GM06990 (cell line): ENCODE results near the gene SFRP4.

Source experiments
- DNase-seq: peaks from one replicate; pipeline ENCODE4 v3.0.0-alpha.2; 2011; ENCODE audit not compliant: insufficient read length; ENCODE audit errors: extremely low read depth
- H3K27me3 ChIP-seq: replicated peaks from 2 replicates; pipeline ENCODE4 v1.6.0; 2011; ENCODE audit warnings: low read length; ENCODE audit not compliant: control insufficient read depth, insufficient read depth
- H3K36me3 ChIP-seq: 2 replicates; pipeline ENCODE4 v1.5.1; 2011; ENCODE audit warnings: low read length; ENCODE audit not compliant: control insufficient read depth, insufficient read depth
- H3K4me3 ChIP-seq: replicated peaks from 2 replicates; pipeline ENCODE4 v1.5.1; 2011; ENCODE audit warnings: low read depth, mild to moderate bottlenecking, control low read depth, low read length
- CTCF ChIP-seq: IDR thresholded peaks from 2 replicates; pipeline ENCODE4 v1.5.1; 2011; ENCODE audit warnings: low read length, control low read depth, mild to moderate bottlenecking, inconsistent platforms; ENCODE audit not compliant: insufficient read depth, poor library complexity, severe bottlenecking

The SFRP4 gene

GRCh38 chr7:37930226-37930948 lies 13.8 kb upstream of the SFRP4 start:
- H3K27me3 ChIP-seq: no peaks in the 10 kb centered on the region
- H3K4me3 ChIP-seq: no peak overlapping the region
- no peaks in the 10 kb centered on the region for H3K36me3 ChIP-seq
- no peak for DNase-seq
- TF ChIP-seq CTCF: no peak

GRCh38 chr7:37928878-37929277 lies 12.3 kb upstream of the SFRP4 start:
- TF ChIP-seq CTCF: no peak
- no peak overlapping the region for H3K4me3 ChIP-seq
- H3K36me3 ChIP-seq: no peaks in the 10 kb centered on the region
- H3K27me3 ChIP-seq: no peaks in the 10 kb centered on the region
- no peak for DNase-seq

GRCh38 chr7:37927773-37928444 lies 11.3 kb upstream of the SFRP4 start:
- DNase-seq: no peak
- no peak for TF ChIP-seq CTCF
- no peaks in the 10 kb centered on the region for H3K27me3 ChIP-seq

GRCh38 chr7:37925620-37926019 lies 9.0 kb upstream of the SFRP4 start:
- H3K27me3 ChIP-seq: no peaks in the 10 kb centered on the region
- no peak for TF ChIP-seq CTCF
- DNase-seq: no peak
- H3K4me3 ChIP-seq: no peak overlapping the region
- no peaks in the 10 kb centered on the region for H3K36me3 ChIP-seq

More at GRCh38 chr7:37927773-37928444, 11.3 kb upstream of the SFRP4 start:
- Histone ChIP-seq H3K4me3 (no peak overlapping the region), H3K36me3 (no peaks in the 10 kb centered on the region)

- Histone ChIP-seq H3K4me3 (no peak overlapping the region), H3K27me3 (no peaks in the 10 kb centered on the region), H3K36me3 (no peaks in the 10 kb centered on the region)
- DNase-seq: no peak
- no peak for TF ChIP-seq CTCF
These were observed 7.9 kb upstream of the SFRP4 start for GRCh38 chr7:37924491-37925041.
